Skeletal muscle satellite cell (primary cell): ENCODE measurements around the gene PCGF3.
"Not testable (repeated sequence)": the region's sequence is repeated elsewhere in the genome, so short reads cannot be mapped to it uniquely, and the experiment has no call there.

Experiments used
- H3K27me3 ChIP-seq: 2 replicates; pipeline ENCODE4 v1.7.0; 2013; ENCODE audit warnings: low read length; ENCODE audit not compliant: control insufficient read depth, insufficient read depth
- H3K36me3 ChIP-seq: 2 replicates; pipeline ENCODE4 v1.7.0; 2013; ENCODE audit warnings: mild to moderate bottlenecking, control low read depth, low read length; ENCODE audit not compliant: insufficient read depth
- H3K4me1 ChIP-seq: 2 replicates; pipeline ENCODE4 v1.7.0; 2013; ENCODE audit warnings: low read length; ENCODE audit not compliant: control insufficient read depth, insufficient read depth
- H3K4me2 ChIP-seq: 2 replicates; pipeline ENCODE4 v1.7.0; 2013; ENCODE audit warnings: mild to moderate bottlenecking, low read length
- H3K4me3 ChIP-seq: 2 replicates; pipeline ENCODE4 v1.7.0; 2013; ENCODE audit warnings: low read length
- H3K9ac ChIP-seq: 2 replicates; pipeline ENCODE4 v1.7.0; 2013; ENCODE audit warnings: mild to moderate bottlenecking, low read depth, low read length, moderate library complexity
- H3K9me3 ChIP-seq: replicated peaks from 2 replicates; pipeline ENCODE4 v1.7.0; 2013; ENCODE audit warnings: mild to moderate bottlenecking, control low read depth, low read length

The PCGF3 gene

DNA sequence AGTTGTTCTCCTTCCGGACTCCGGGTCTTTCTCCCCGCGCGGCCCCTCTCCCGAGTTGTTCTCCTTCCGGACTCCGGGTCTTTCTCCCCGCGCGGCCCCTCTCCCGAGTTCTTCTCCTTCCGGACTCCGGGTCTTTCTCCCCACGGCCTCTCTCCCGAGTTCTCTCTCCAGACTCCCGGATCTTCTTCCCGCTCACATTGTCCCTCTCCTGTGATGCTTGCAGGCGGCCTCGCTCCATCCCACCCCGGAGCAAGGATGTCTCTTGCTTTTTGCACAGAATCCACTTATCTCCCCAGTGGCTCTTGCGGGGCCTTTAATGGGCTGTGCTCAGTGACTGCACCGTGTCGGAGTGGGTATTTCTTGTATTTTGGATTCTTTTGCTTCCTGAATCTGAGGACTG is 54.2 kb downstream of the PCGF3 start:
- H3K27me3 ChIP-seq, H3K4me3 ChIP-seq, H3K9ac ChIP-seq, H3K4me2 ChIP-seq, H3K4me1 ChIP-seq, H3K9me3 ChIP-seq: not testable (repeated sequence)
- peaks cover 66% of the 10 kb centered on the region for H3K36me3 ChIP-seq

GRCh38 chr4:760616-761015 is 55.0 kb downstream of the PCGF3 start:
- Histone ChIP-seq H3K4me1 (peaks cover 11% of the 10 kb centered on the region), H3K9ac (no peak overlapping the region), H3K9me3 (no peaks in the 10 kb centered on the region), H3K4me3 (no peak overlapping the region), H3K27me3 (no peaks in the 10 kb centered on the region), H3K36me3 (peaks cover 59% of the 10 kb centered on the region), H3K4me2 (no peak overlapping the region)

DNA sequence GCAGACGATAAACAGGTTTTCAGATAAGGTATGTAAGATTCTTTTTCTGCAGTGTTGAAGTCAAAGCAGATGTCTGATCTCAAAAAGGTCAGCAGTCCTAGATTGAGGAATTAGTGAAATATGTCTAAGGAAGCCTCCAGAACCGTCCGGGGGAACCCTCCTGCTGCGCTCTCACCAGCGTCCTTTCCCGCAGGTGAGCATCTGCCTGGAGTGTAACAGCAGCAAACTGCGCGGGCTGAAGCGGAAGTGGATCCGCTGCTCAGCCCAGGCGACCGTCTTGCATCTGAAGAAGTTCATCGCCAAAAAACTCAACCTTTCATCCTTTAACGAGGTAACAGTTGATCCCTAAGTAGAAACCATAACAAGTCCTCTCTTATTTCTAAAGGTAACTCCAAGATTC is 55.5 kb downstream of the PCGF3 start:
- Histone ChIP-seq H3K27me3 (no peaks in the 10 kb centered on the region), H3K9me3 (no peaks in the 10 kb centered on the region), H3K9ac (no peak overlapping the region), H3K36me3 (peaks cover 63% of the 10 kb centered on the region), H3K4me2 (no peak overlapping the region), H3K4me3 (no peak overlapping the region), H3K4me1 (peaks cover 16% of the 10 kb centered on the region)

DNA sequence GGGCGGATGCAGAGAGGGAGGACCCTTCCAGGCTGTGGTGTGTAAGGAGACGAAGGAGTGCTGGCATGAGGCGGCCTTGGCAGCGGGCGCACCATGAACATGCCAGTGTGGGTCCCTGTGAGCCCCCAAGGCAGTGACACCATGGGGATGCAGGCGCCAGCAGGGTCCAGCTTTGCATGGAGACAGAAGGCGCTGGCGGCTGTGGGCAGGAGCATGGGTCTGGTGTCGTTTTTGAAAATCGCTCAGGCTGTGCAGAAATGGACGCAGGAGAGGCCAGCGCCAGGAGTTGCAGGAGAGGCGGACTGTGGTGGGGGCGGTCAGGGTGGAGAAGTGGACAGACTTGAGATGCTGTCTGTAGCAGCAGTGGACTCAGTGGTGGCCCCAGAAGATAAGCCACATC is 56.1 kb downstream of the PCGF3 start:
- Histone ChIP-seq H3K27me3 (no peaks in the 10 kb centered on the region), H3K4me2 (no peak overlapping the region), H3K9me3 (no peaks in the 10 kb centered on the region), H3K4me1 (peaks cover 18% of the 10 kb centered on the region), H3K4me3 (no peak overlapping the region), H3K36me3 (peaks cover 67% of the 10 kb centered on the region), H3K9ac (no peak overlapping the region)

GRCh38 chr4:762211-763190 is 56.9 kb downstream of the PCGF3 start:
- Histone ChIP-seq H3K27me3 (no peaks in the 10 kb centered on the region), H3K4me3 (no peak overlapping the region), H3K36me3 (peaks cover 67% of the 10 kb centered on the region), H3K9me3 (no peaks in the 10 kb centered on the region), H3K4me2 (no peak overlapping the region), H3K9ac (no peak overlapping the region), H3K4me1 (peaks cover 18% of the 10 kb centered on the region)

- Histone ChIP-seq H3K36me3 (peaks cover 74% of the 10 kb centered on the region), H3K4me2 (no peak overlapping the region), H3K9ac (no peak overlapping the region), H3K9me3 (no peaks in the 10 kb centered on the region), H3K4me1 (peaks cover 18% of the 10 kb centered on the region), H3K4me3 (no peak overlapping the region), H3K27me3 (no peaks in the 10 kb centered on the region)
These were observed 57.7 kb downstream of the PCGF3 start for GRCh38 chr4:763191-763810.

- Histone ChIP-seq H3K9ac (no peak overlapping the region), H3K9me3 (no peaks in the 10 kb centered on the region), H3K4me2 (no peak overlapping the region), H3K4me3 (no peak overlapping the region), H3K36me3 (peaks cover 79% of the 10 kb centered on the region), H3K4me1 (peaks cover 18% of the 10 kb centered on the region), H3K27me3 (no peaks in the 10 kb centered on the region)
These were observed 58.3 kb downstream of the PCGF3 start for GRCh38 chr4:763922-764321.

- Histone ChIP-seq H3K36me3 (peaks cover 86% of the 10 kb centered on the region), H3K4me3 (no peak overlapping the region), H3K4me1 (peaks cover 18% of the 10 kb centered on the region)
These were observed 59.0 kb downstream of the PCGF3 start for GRCh38 chr4:764405-765169.

DNA sequence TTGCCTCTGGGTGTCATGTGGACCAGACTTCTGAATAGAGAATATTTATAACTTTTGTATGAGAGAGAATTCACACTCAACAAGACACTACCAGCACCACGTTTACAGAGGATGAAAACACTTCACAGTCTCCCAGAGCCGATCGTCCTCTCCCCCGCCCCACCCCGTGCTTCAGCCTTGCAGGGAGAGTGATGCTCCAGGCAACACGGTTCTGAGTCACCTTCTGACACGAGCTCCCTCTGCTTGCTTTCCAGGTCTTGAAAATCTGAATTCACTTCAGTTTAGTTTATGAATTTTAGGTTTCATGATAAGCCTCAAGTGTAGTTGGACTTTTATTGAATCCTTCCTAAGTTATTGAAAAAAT is 60.5 kb downstream of the PCGF3 start:
- Histone ChIP-seq H3K4me3 (no peak overlapping the region), H3K27me3 (no peaks in the 10 kb centered on the region), H3K9ac (no peak overlapping the region), H3K4me2 (no peak overlapping the region), H3K9me3 (no peaks in the 10 kb centered on the region), H3K36me3 (peaks cover 81% of the 10 kb centered on the region), H3K4me1 (peaks cover 22% of the 10 kb centered on the region)

More at GRCh38 chr4:764405-765169, 59.0 kb downstream of the PCGF3 start:
- no peaks in the 10 kb centered on the region for H3K9me3 ChIP-seq
- H3K4me2 ChIP-seq: no peak overlapping the region
- no peaks in the 10 kb centered on the region for H3K27me3 ChIP-seq
- no peak overlapping the region for H3K9ac ChIP-seq

DNA sequence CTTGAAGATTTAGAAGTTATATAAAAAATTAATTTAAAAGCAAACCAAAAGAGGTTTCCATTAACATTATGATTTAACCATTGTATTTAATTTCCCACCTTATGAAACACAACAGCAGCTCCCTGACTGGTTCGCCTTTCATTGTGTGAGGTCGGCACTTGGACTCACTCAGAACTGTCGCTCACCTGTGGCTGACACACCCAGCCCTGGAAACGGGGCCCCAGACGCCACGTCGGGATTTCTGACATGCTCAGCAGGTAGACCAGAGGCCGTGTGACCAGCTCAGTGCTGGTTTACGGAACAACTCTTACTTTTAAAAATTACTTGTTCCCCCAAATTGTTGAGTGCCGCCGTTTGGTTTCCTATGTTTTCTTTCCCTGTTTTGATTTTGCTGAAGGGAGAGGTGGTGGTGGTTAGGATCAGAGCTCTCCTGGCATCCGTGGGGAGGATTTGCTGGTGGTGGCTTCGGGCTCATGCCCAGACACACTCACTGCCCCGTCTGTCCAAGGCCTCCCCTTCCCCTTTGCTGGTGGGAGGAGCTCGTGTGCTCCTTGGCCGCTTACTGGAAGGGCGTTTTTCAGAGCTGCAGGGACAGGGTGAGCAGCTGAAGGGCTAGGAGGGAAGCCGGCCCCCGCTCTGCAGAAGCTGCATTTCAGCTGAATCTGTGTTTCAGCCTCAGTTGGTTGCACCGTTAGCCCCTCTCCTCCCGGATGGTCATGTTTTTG is 61.1 kb downstream of the PCGF3 start:
- Histone ChIP-seq H3K36me3 (peaks cover 80% of the 10 kb centered on the region), H3K27me3 (no peaks in the 10 kb centered on the region), H3K4me1 (peaks cover 22% of the 10 kb centered on the region), H3K4me2 (no peak overlapping the region), H3K9ac (no peak overlapping the region), H3K9me3 (no peaks in the 10 kb centered on the region), H3K4me3 (no peak overlapping the region)

- Histone ChIP-seq H3K27me3 (no peaks in the 10 kb centered on the region), H3K4me2 (no peak overlapping the region), H3K9me3 (no peaks in the 10 kb centered on the region), H3K9ac (no peak overlapping the region), H3K4me1 (peaks cover 30% of the 10 kb centered on the region), H3K36me3 (peaks cover 74% of the 10 kb centered on the region), H3K4me3 (no peak overlapping the region)
These were observed 62.4 kb downstream of the PCGF3 start for GRCh38 chr4:768076-768475.
